Stomach (tissue), 4 donors: Measurements from ENCODE around the gene SNRK.

Experiments used
- CTCF ChIP-seq, 7 experiments: fragments of 450-650 bp in 4 of 7; fragments of 200-600 bp in 3 of 7; sonication (generic) in 3 of 7; IDR thresholded peaks; one replicate each; pipeline ENCODE4 v1.5.1; 2016 to 2019; ENCODE audit warnings: antibody characterized with exemption in 7 of 7, control low read depth in 2 of 7, mild to moderate bottlenecking in 1 of 7
- EP300 ChIP-seq: sonication (generic); formaldehyde crosslinking; IDR thresholded peaks from one replicate; pipeline ENCODE4 v1.6.1; 2017; ENCODE audit warnings: antibody characterized with exemption
- POLR2A ChIP-seq, 4 donors: fragments of 450-650 bp; IDR thresholded peaks; one replicate each; pipeline ENCODE4 v1.6.1; 2016; ENCODE audit warnings: antibody characterized with exemption in 4 of 4, control low read depth in 2 of 4, mild to moderate bottlenecking in 1 of 4, moderate library complexity in 1 of 4

GRCh38 chr3:43361077-43361476, 74.7 kb downstream of the SNRK start:
- TF ChIP-seq CTCF (IDR thresholded peaks at IDR 0.05) (no peak), POLR2A (IDR thresholded peaks at IDR 0.05) (no peak), EP300 (no peak)
